Fibroblast of mammary gland (primary cell): Measurements from ENCODE around the gene SPTBN4.
"Not testable (repeated sequence)": the region's sequence is repeated elsewhere in the genome, so short reads cannot be mapped to it uniquely, and the experiment has no call there.

Experiments
- DNase-seq: peaks from one replicate; pipeline ENCODE4 v3.0.0-alpha.2; 2010; ENCODE audit warnings: low read depth
- H3K4me3 ChIP-seq: 2 replicates; pipeline ENCODE4 v1.5.1; 2011; ENCODE audit warnings: low read depth, mild to moderate bottlenecking, low read length, moderate library complexity; ENCODE audit not compliant: control insufficient read depth
- TF ChIP-seq, protein P1 (sequence below): conservative IDR thresholded peaks from 2 replicates; pipeline ENCODE4 v1.5.1; 2011; ENCODE audit warnings: low read depth, low read length, inconsistent platforms; ENCODE audit not compliant: control insufficient read depth, insufficient read depth

SPTBN4 gene

DNA sequence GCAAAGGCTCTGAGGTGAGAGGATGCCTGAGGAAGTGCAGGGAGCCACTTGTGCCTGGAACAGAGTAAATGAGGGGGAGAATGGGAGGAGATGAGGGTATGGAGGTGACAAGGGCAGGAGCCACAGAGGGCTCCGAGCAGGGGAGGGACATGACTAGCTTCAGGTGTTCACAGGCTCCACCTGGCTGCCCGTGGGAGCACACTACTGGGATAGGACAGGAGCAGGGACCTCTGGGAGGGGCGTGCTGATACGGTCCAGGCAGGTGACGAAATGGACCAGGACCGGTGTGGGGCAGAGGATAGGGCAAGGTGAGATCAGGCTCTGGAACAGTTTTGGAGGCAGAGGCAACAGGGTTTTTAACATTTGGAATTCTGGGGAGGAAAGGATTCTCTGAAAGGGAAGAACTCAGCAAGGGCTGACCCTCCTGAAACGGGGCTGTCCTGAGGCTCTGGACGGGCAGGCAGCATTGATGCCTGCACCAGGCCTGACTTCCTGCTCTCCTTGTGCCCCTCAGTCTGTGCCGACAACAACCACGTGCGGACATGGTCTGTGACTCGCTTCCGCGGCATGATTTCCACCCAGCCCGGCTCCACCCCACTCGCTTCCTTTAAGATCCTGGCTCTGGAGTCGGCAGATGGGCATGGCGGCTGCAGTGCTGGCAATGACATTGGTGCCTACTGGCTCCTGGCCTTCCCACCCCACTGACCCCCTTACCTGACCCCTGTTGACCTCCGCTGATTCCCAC lies 121.5 kb downstream of the SPTBN4 start:
- peak; percentile 50 for DNase-seq
- TF ChIP-seq, protein P1, sequence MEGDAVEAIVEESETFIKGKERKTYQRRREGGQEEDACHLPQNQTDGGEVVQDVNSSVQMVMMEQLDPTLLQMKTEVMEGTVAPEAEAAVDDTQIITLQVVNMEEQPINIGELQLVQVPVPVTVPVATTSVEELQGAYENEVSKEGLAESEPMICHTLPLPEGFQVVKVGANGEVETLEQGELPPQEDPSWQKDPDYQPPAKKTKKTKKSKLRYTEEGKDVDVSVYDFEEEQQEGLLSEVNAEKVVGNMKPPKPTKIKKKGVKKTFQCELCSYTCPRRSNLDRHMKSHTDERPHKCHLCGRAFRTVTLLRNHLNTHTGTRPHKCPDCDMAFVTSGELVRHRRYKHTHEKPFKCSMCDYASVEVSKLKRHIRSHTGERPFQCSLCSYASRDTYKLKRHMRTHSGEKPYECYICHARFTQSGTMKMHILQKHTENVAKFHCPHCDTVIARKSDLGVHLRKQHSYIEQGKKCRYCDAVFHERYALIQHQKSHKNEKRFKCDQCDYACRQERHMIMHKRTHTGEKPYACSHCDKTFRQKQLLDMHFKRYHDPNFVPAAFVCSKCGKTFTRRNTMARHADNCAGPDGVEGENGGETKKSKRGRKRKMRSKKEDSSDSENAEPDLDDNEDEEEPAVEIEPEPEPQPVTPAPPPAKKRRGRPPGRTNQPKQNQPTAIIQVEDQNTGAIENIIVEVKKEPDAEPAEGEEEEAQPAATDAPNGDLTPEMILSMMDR, result no peak
- no peak overlapping the region for H3K4me3 ChIP-seq

- DNase-seq, result no peak
- no peak overlapping the region for H3K4me3 ChIP-seq
- TF ChIP-seq, protein P1, result no peak
These were observed 122.2 kb downstream of the SPTBN4 start for GRCh38 chr19:40588926-40589569.

DNA sequence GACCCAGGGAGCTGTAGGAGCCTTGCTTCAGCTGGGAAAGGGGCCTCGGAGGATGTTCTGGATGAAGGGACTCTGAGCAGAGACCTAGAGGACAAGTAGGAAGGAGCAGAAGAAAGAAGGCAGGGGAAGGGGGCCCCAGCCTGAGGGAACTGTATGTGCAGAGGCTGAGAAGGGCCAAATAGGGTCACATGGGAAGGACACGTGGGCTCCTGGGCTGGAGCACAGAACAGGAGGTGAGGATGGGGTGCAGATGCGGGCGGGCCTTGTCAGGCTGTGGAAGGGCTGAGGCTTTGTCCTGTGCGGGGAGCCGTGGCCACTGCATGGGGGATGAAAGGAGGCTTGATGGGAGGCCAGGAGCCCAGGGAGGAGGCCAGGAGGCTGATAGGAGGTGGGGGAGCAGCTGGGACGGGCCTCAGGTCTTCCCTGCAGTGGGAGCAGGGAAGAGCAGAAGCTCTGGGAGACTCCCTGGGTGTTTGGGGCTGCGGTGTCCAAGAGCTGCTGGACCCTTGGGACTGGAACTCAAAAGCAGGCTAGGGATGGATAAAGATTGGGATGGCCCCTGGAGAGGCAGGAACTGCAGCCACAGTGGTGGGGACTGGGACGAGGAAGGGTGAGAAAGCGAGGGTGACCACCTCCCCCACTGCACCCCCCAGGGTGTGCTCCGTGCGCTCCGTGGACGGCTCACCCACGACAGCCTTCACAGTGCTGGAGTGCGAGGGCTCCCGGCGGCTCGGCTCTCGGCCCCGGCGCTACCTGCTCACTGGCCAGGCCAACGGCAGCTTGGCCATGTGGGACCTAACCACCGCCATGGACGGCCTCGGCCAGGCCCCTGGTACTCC lies 123.0 kb downstream of the SPTBN4 start:
- H3K4me3 ChIP-seq, result no peak overlapping the region
- no peak for DNase-seq
- TF ChIP-seq, protein P1, result no peak

DNA sequence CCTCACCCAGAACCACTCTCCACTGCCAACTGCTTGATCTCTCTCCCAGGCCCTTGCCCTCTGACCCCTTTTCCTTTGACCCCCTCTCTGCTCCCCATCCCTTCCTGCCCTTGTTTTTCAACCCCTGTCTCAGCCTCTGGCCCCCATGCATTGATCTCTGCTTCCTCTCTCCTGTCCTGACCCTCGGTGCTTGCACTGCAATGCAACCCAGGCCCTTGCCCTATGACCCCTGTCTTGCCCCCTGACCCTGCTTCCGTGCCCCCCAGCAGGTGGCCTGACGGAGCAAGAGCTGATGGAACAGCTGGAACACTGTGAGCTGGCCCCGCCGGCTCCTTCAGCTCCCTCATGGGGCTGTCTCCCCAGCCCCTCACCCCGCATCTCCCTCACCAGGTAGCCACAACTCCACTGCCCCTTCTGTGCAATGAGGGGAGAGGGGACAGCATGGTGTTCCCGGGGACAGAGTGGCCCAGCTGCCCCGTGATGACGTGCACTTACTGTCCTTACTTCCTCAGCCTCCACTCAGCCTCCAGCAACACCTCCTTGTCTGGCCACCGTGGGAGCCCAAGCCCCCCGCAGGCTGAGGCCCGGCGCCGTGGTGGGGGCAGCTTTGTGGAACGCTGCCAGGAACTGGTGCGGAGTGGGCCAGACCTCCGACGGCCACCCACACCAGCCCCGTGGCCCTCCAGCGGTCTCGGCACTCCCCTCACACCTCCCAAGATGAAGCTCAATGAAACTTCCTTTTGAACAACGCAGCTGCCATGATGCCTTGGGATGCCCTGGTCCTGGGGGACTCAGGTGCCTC lies 123.9 kb downstream of the SPTBN4 start:
- DNase-seq, result no peak
- TF ChIP-seq, protein P1, result no peak
- H3K4me3 ChIP-seq, result no peak overlapping the region

GRCh38 chr19:40591724-40592123 lies 124.9 kb downstream of the SPTBN4 start:
- H3K4me3 ChIP-seq, DNase-seq: not testable (repeated sequence)

DNA sequence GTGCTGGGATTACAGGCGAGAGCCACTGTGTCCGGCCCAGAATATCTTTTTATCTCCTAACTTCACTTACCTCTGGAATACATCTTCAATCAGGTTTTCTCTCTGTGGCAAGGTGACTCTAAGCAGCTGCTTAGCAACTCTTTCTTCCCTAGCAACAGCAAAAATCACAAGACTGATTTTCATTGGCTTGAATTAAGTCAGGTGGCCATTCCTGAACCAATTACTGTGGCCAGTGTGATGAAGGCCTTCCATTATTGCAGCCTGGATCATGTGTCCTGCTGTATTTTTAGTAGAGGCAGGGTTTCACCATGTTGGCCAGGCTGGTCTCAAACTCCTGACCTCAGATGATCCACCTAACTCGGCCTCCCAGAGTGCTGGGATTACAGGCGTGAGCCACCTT lies 125.4 kb downstream of the SPTBN4 start:
- DNase-seq, result peak; percentile 71
- TF ChIP-seq, protein P1, result no peak
- H3K4me3 ChIP-seq, result no peak overlapping the region
